Subcutaneous adipose tissue (tissue), 4 donors: Measurements from ENCODE around the gene KDM7A. TPM values are rescaled to one million over a fixed set of nuclear protein-coding genes. Genes with fewer than 3 reads are reported as not detected.

Source experiments
- CTCF ChIP-seq: fragments of 450-650 bp; IDR thresholded peaks from one replicate; pipeline ENCODE4 v1.5.1; 2016; ENCODE audit warnings: low read depth, mild to moderate bottlenecking, control low read depth, antibody characterized with exemption, moderate library complexity
- total RNA-seq, 4 donors: library from RNA; depleted of rRNA; stranded (reverse); fragments of >200 nt; gene quantifications; one replicate each; pipeline ENCODE4 v1.1.0, GENCODE V29; 2016

The KDM7A gene
- total RNA-seq, 4 donors from 2014 or later, result 26.6 to 46.5 (median 39.2) TPM

- no peak for TF ChIP-seq CTCF
These were observed 97.7 kb downstream of the KDM7A start for GRCh38 chr7:140079121-140079536.

GRCh38 chr7:140078392-140078791 is 98.4 kb downstream of the KDM7A start:
- TF ChIP-seq CTCF, result no peak

- no peak for TF ChIP-seq CTCF
These were observed 102.0 kb downstream of the KDM7A start for GRCh38 chr7:140074780-140075179.

- TF ChIP-seq CTCF, result no peak
These were observed 106.2 kb downstream of the KDM7A start for GRCh38 chr7:140070546-140070945.

GRCh38 chr7:140069298-140069949 is 107.4 kb downstream of the KDM7A start:
- TF ChIP-seq CTCF, result no peak

- no peak for TF ChIP-seq CTCF
These were observed 108.8 kb downstream of the KDM7A start for GRCh38 chr7:140068033-140068432.

GRCh38 chr7:140067052-140067451 is 109.7 kb downstream of the KDM7A start:
- TF ChIP-seq CTCF, result no peak
